Central memory CD8-positive, alpha-beta T cell (primary cell): Measurements from ENCODE around the gene KIF17.

ENCODE experiments used
- ATAC-seq: fragments of 150-1000 bp; cut with Tn5 transposase; replicated peaks from 2 replicates; pipeline ENCODE4 v1.10.0; 2022; ENCODE audit warnings: mild to moderate bottlenecking, moderate FRiP score, moderate number of reproducible peaks; ENCODE audit not compliant: poor library complexity, severe bottlenecking; ENCODE audit errors: extremely low read depth
- DNase-seq, 2 donors: peaks; one replicate each; pipeline ENCODE4 v3.0.0; 2021; ENCODE audit warnings: low spot score in 2 of 2
- H3K27ac Mint-ChIP-seq: one replicate; pipeline ENCODE4 v1.8.0; 2022; ENCODE audit warnings: low read depth, mild to moderate bottlenecking, moderate library complexity, mixed read lengths
- H3K27me3 Mint-ChIP-seq: one replicate; pipeline ENCODE4 v1.8.0; 2022; ENCODE audit warnings: mixed read lengths
- H3K36me3 Mint-ChIP-seq: one replicate; pipeline ENCODE4 v1.8.0; 2022; ENCODE audit warnings: mild to moderate bottlenecking, moderate library complexity, mixed read lengths; ENCODE audit not compliant: insufficient read depth
- H3K4me1 Mint-ChIP-seq: one replicate; pipeline ENCODE4 v1.8.0; 2022; ENCODE audit warnings: mixed read lengths
- H3K4me3 Mint-ChIP-seq: one replicate; pipeline ENCODE4 v1.8.0; 2022; ENCODE audit warnings: mild to moderate bottlenecking, moderate library complexity, mixed read lengths
- H3K9me3 Mint-ChIP-seq: one replicate; pipeline ENCODE4 v1.8.0; 2022; ENCODE audit warnings: mixed read lengths

Gene KIF17

GRCh38 chr1:20666146-20666545 is 51.7 kb downstream of the KIF17 start:
- no peak overlapping the region for H3K4me3 Mint-ChIP-seq
- H3K4me1 Mint-ChIP-seq = peaks cover 17% of the 10 kb centered on the region
- DNase-seq (no peak), ATAC-seq (no peak)
- peaks cover 5% of the 10 kb centered on the region for H3K36me3 Mint-ChIP-seq
- H3K27me3 Mint-ChIP-seq = no peaks in the 10 kb centered on the region
- no peak overlapping the region for H3K27ac Mint-ChIP-seq
- no peaks in the 10 kb centered on the region for H3K9me3 Mint-ChIP-seq

GRCh38 chr1:20665726-20666125 is 52.1 kb downstream of the KIF17 start:
- no peak for ATAC-seq
- peaks cover 9% of the 10 kb centered on the region for H3K36me3 Mint-ChIP-seq
- no peaks in the 10 kb centered on the region for H3K27me3 Mint-ChIP-seq
- peaks cover 21% of the 10 kb centered on the region for H3K4me1 Mint-ChIP-seq
- H3K4me3 Mint-ChIP-seq = no peak overlapping the region
- no peaks in the 10 kb centered on the region for H3K9me3 Mint-ChIP-seq
- DNase-seq = no peak
- no peak overlapping the region for H3K27ac Mint-ChIP-seq

DNA sequence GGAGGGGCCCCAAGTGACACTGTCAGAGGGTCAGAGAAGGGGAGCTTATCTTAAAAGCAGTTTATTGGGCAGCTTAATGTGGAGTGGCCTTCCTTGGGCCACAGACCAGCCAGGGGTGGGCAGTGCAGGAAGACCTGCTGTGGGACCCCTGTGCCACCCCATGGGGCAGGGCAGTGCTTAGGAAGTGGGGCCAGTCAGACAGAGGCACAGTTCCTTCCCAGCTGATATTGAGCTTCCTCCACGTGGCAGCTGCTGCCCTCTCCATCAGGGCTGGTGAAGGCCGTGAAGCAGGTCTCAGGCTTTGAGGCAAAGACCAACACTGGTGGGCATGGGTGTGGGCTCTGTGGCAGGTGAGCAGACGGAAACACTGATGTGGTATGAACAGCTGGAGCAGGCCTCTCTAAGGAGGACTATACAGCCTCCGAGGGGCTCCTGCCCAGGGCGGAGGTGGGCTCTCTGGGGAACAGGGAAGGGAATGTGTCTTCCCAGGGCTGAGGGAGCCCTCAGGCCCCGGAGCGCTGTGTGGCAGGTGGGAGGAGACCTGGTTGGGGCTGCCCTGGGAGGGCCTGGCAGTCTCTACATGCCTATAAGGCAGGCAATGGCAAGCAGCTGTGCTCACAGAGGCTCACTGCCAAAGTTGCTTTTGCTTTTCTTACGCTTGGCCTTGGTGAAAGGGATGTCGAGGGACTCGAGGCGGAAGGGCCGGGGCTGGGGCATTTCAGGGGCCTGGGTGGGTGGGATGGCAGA is 53.7 kb downstream of the KIF17 start:
- peaks cover 12% of the 10 kb centered on the region for H3K36me3 Mint-ChIP-seq
- H3K27ac Mint-ChIP-seq = no peak overlapping the region
- no peaks in the 10 kb centered on the region for H3K9me3 Mint-ChIP-seq
- peaks cover 37% of the 10 kb centered on the region for H3K4me1 Mint-ChIP-seq
- H3K4me3 Mint-ChIP-seq = no peak overlapping the region
- DNase-seq = no peak
- no peaks in the 10 kb centered on the region for H3K27me3 Mint-ChIP-seq
- ATAC-seq = no peak

DNA sequence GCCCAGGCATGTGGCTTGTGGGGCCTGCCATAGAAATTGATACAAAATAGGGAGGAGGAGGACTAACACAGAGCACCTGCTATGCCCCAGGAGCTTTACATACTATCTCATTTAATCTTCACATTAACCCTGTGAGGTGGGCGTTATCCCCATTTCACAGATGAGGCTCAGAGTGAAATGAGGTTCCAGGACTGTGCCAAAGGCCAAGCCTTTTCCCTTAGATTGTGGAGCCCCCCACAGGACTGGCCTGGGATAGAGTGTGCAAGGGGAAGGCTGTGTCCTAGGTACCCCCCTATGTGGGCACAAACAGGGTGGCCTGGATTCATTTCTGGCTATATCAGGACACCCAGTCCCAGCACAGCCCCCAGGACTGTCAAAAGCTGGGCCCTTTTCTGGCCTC is 54.4 kb downstream of the KIF17 start:
- Mint-ChIP-seq H3K27ac (no peak overlapping the region), H3K9me3 (no peaks in the 10 kb centered on the region), H3K27me3 (no peaks in the 10 kb centered on the region), H3K4me3 (peak overlapping the region; percentile 99), H3K36me3 (peaks cover 18% of the 10 kb centered on the region), H3K4me1 (peaks cover 40% of the 10 kb centered on the region)
- ATAC-seq (no peak), DNase-seq (no peak)

GRCh38 chr1:20662110-20662475 is 55.7 kb downstream of the KIF17 start:
- Mint-ChIP-seq H3K9me3 (no peaks in the 10 kb centered on the region), H3K27me3 (no peaks in the 10 kb centered on the region), H3K4me3 (peak overlapping the region; percentile 99), H3K4me1 (peaks cover 43% of the 10 kb centered on the region), H3K27ac (peak overlapping the region; percentile 96), H3K36me3 (peaks cover 22% of the 10 kb centered on the region)
- ATAC-seq (no peak), DNase-seq (no peak)

- H3K4me3 Mint-ChIP-seq = peak within 1 kb of the TSS; percentile 99
Measured at GRCh38 chr1:20661207-20662109, 56.3 kb downstream of the KIF17 start, which contains the start of gene DDOST. Gene DDOST (minus strand): TSS chr1:20661369. CDS start chr1:20661350, 19 bp downstream.

DNA sequence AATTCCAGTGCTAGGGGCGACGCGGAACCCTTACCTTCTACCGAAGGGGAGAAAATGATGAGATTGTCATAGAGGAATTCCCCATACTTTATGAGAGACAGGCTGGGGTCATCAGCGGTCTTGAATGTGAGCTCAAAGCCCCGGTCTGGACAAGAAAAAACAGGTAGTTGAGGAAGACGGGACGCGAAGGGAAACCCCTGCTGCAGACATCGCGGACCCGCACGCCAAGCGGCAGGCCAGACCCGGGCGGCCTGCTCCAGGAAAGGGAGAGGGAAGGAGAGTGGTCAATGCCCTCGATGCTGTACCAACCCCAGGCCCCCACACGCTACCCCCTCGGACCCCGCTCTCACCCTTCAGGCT is 57.0 kb downstream of the KIF17 start:
- Mint-ChIP-seq H3K4me3 (peak overlapping the region; percentile 99), H3K9me3 (no peaks in the 10 kb centered on the region), H3K4me1 (peaks cover 52% of the 10 kb centered on the region), H3K27me3 (no peaks in the 10 kb centered on the region), H3K36me3 (peaks cover 31% of the 10 kb centered on the region), H3K27ac (peak overlapping the region; percentile 96)
- DNase-seq = no peak
- peak; percentile 10 for ATAC-seq

More at GRCh38 chr1:20661207-20662109, 56.3 kb downstream of the KIF17 start, which contains the start of gene DDOST:
- Mint-ChIP-seq H3K27me3 (no peaks in the 10 kb centered on the region), H3K36me3 (peaks cover 27% of the 10 kb centered on the region), H3K27ac (peak within 1 kb of the TSS; percentile 96), H3K9me3 (no peaks in the 10 kb centered on the region), H3K4me1 (peaks cover 50% of the 10 kb centered on the region)
- ATAC-seq = peak; percentile 99
- DNase-seq = peak; percentile 82 to 88

GRCh38 chr1:20660363-20660762 is 57.4 kb downstream of the KIF17 start:
- Mint-ChIP-seq H3K4me3 (peak overlapping the region; percentile 99), H3K4me1 (peaks cover 52% of the 10 kb centered on the region), H3K27ac (peak overlapping the region; percentile 96), H3K27me3 (no peaks in the 10 kb centered on the region), H3K9me3 (no peaks in the 10 kb centered on the region), H3K36me3 (peaks cover 35% of the 10 kb centered on the region)
- no peak for DNase-seq
- no peak for ATAC-seq

- DNase-seq (no peak), ATAC-seq (no peak)
- H3K36me3 Mint-ChIP-seq = peaks cover 52% of the 10 kb centered on the region
- H3K4me1 Mint-ChIP-seq = peaks cover 52% of the 10 kb centered on the region
- H3K4me3 Mint-ChIP-seq = no peak overlapping the region
- H3K27me3 Mint-ChIP-seq = no peaks in the 10 kb centered on the region
- no peak overlapping the region for H3K27ac Mint-ChIP-seq
- no peaks in the 10 kb centered on the region for H3K9me3 Mint-ChIP-seq
Measured at GRCh38 chr1:20658166-20658915, 59.5 kb downstream of the KIF17 start.

DNA sequence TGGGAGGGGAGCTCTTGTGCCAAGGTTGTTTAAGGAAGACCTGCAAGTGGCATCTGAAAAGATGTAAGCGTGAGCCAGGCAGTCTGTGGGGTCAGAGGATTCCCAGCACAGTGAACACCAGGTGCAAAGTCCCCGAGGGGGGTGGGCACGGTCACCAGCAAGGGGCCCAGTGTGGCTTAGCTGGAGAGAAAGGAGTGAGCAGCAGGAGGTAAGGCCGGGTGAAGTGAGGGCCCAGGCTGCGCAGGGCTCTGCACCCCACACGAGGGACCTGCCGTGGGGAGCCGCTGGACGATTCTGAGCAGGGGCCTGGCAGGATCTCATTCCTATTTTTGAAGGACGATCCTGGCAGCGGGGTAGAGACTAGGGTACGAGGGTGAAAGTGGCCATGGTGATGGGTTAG is 60.8 kb downstream of the KIF17 start:
- Mint-ChIP-seq H3K36me3 (peaks cover 63% of the 10 kb centered on the region), H3K27me3 (no peaks in the 10 kb centered on the region), H3K4me1 (peaks cover 42% of the 10 kb centered on the region), H3K4me3 (no peak overlapping the region), H3K9me3 (no peaks in the 10 kb centered on the region), H3K27ac (peak overlapping the region; percentile 72)
- ATAC-seq = no peak
- no peak for DNase-seq

GRCh38 chr1:20654104-20654690 is 63.6 kb downstream of the KIF17 start:
- Mint-ChIP-seq H3K4me3 (no peak overlapping the region), H3K36me3 (peaks cover 75% of the 10 kb centered on the region), H3K27ac (no peak overlapping the region), H3K27me3 (no peaks in the 10 kb centered on the region), H3K9me3 (no peaks in the 10 kb centered on the region), H3K4me1 (peaks cover 15% of the 10 kb centered on the region)
- ATAC-seq = no peak
- DNase-seq = no peak

DNA sequence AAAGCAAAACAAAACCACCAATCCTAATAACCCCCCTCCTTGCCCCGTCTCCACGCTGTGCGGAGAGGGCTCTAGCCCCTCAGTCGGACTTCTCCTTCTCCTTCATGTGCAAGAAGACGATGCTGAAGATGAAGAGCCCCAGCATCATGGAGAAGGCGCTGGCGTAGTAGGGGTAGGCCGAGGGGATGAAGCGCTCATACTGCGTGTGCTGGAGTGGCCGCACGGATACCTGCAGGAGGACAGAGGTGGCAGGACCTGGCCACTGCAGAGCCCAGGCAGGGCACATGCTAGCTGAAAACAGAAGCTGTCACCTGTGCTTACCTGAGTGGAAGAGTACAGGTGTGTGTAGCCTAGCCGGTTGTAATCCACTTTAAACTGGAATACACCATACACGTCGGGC is 65.5 kb downstream of the KIF17 start:
- no peaks in the 10 kb centered on the region for H3K9me3 Mint-ChIP-seq
- H3K27ac Mint-ChIP-seq = no peak overlapping the region
- H3K4me3 Mint-ChIP-seq = no peak overlapping the region
- DNase-seq (no peak), ATAC-seq (no peak)
- H3K27me3 Mint-ChIP-seq = no peaks in the 10 kb centered on the region
- peaks cover 66% of the 10 kb centered on the region for H3K36me3 Mint-ChIP-seq
- peaks cover 11% of the 10 kb centered on the region for H3K4me1 Mint-ChIP-seq
